HEK293 (cell line): ENCODE results near the gene NCK2.

Source experiments
- ATF2 ChIP-seq: fragments of 450-650 bp; formaldehyde crosslinking; IDR thresholded peaks from 2 replicates; pipeline ENCODE4 v1.5.1; 2016; ENCODE audit warnings: missing biosample characterization, missing genetic modification characterization, low read depth
- CTCF ChIP-seq: fragments of 450-650 bp; formaldehyde crosslinking; IDR thresholded peaks from 2 replicates; pipeline ENCODE4 v1.5.1; 2016; ENCODE audit warnings: missing biosample characterization, missing genetic modification characterization
- GLI2 ChIP-seq: fragments of 450-650 bp; formaldehyde crosslinking; IDR thresholded peaks from 2 replicates; pipeline ENCODE4; 2017; ENCODE audit warnings: missing biosample characterization, missing genetic modification characterization, low read depth, borderline replicate concordance
- TCF7L2 ChIP-seq: IDR thresholded peaks from 2 replicates; pipeline ENCODE4 v1.6.1; 2011; ENCODE audit warnings: low read depth, mild to moderate bottlenecking, inconsistent platforms, low read length, moderate library complexity, borderline replicate concordance
- YY1 ChIP-seq: fragments of 450-650 bp; formaldehyde crosslinking; IDR thresholded peaks from 2 replicates; pipeline ENCODE4 v1.5.1; 2018; ENCODE audit warnings: missing biosample characterization, missing genetic modification characterization
- ZNF23 ChIP-seq: fragments of 450-650 bp; formaldehyde crosslinking; IDR thresholded peaks from 2 replicates; pipeline ENCODE4 v1.5.1; 2016; ENCODE audit warnings: missing biosample characterization, missing genetic modification characterization, borderline replicate concordance
- ZNF24 ChIP-seq: fragments of 450-650 bp; formaldehyde crosslinking; IDR thresholded peaks from 2 replicates; pipeline ENCODE4 v1.5.1; 2016; ENCODE audit warnings: missing biosample characterization, missing genetic modification characterization
- ZNF324 ChIP-seq: fragments of 450-650 bp; formaldehyde crosslinking; IDR thresholded peaks from 2 replicates; pipeline ENCODE4 v1.5.1; 2016; ENCODE audit warnings: missing biosample characterization, missing genetic modification characterization
- ZNF518A ChIP-seq: fragments of 450-650 bp; formaldehyde crosslinking; conservative IDR thresholded peaks from 2 replicates; pipeline ENCODE4 v1.5.1; 2016; ENCODE audit warnings: low read depth, missing biosample characterization, missing genetic modification characterization
- ZNF670 ChIP-seq: fragments of 450-650 bp; formaldehyde crosslinking; IDR thresholded peaks from 2 replicates; pipeline ENCODE4 v1.5.1; 2016; ENCODE audit warnings: missing biosample characterization, missing genetic modification characterization, low read depth

- no peak for TF ChIP-seq CTCF (tag by site-specific recombination)
- no peak for TF ChIP-seq ZNF518A (tag by site-specific recombination)
- no peak for TF ChIP-seq ZNF24 (tag by site-specific recombination)
- no peak for TF ChIP-seq ZNF324
- TF ChIP-seq ZNF670, result no peak
- TF ChIP-seq ZNF23, result no peak
- no peak for TF ChIP-seq ATF2
- no peak for TF ChIP-seq GLI2 (tag by site-specific recombination)
- TF ChIP-seq YY1 (tag by site-specific recombination), result no peak
- no peak for TF ChIP-seq TCF7L2
Measured at GRCh38 chr2:105885456-105885855, 140.7 kb downstream of the NCK2 start.
